GM12878 (cell line): Measurements from ENCODE around the gene PTGR3. TPM values are rescaled to one million over a fixed set of nuclear protein-coding genes. Genes with fewer than 3 reads are reported as not detected.

Experiments used
- ATAC-seq: fragments of 200-7000 bp; cut with Tn5 transposase; 3 replicates; pipeline ENCODE4 v1.9.1; 2020; ENCODE audit warnings: mild to moderate bottlenecking, moderate library complexity
- BruUV-seq: library from RNA; stranded (reverse); fragments of 400-500 nt; replicated peaks from 2 replicates; lab custom pipeline; 2021; lab: Mats Ljungman, UMichigan
- CTCF ChIA-PET: fragments of 300-600 bp; sonication (Branson Sonifier 250); formaldehyde crosslinking; extraction: SDS; loops from one replicate; lab custom pipeline; 2021; ENCODE audit warnings: inconsistent platforms; lab: Yijun Ruan, JAX
- POLR2A ChIA-PET: fragments of 350-600 bp; formaldehyde crosslinking; extraction: SDS; loops from one replicate; lab custom pipeline; 2021; ENCODE audit warnings: inconsistent platforms; lab: Charles Lee
- RAD21 ChIA-PET: fragments of 300-600 bp; sonication (Branson Sonifier 250); formaldehyde crosslinking; loops from one replicate; lab custom pipeline; 2023; ENCODE audit warnings: antibody characterized with exemption; ENCODE audit not compliant: unreplicated experiment; lab: Charles Lee
- SMC1A ChIA-PET: fragments of 300-600 bp; sonication (Branson Sonifier 250); formaldehyde crosslinking; loops from one replicate; lab custom pipeline; 2023; ENCODE audit not compliant: unreplicated experiment, uncharacterized antibody; lab: Charles Lee
- DNase-seq: peaks from one replicate; pipeline ENCODE4 v3.0.0-alpha.2; 2011; ENCODE audit warnings: low read depth, low spot score
- FAIRE-seq: peaks from 3 replicates; lab custom pipeline; 2011; peaks lifted over from hg19 to GRCh38; lab: Jason Lieb, UNC
- H2AFZ ChIP-seq: 2 replicates; pipeline ENCODE4 v1.6.0; 2011; ENCODE audit warnings: low read depth, low read length, control low read depth; ENCODE audit not compliant: control insufficient read depth
- H3K27ac ChIP-seq: 2 replicates; pipeline ENCODE4 v1.5.1; 2011; ENCODE audit warnings: control low read depth; ENCODE audit not compliant: control insufficient read depth, insufficient read depth
- H3K27me3 ChIP-seq, 2 experiments: replicated peaks in 1 of 2; 2 replicates each; pipeline versions ENCODE4 v1.6.0 to v1.6.1; 2011; ENCODE audit warnings: low read length in 1 of 2; ENCODE audit not compliant: control insufficient read depth in 2 of 2, insufficient read depth in 2 of 2
- H3K36me3 ChIP-seq, 2 experiments: 2 replicates each; pipeline ENCODE4 v1.5.1; 2011; ENCODE audit warnings: low read length in 1 of 2; ENCODE audit not compliant: control insufficient read depth in 2 of 2, insufficient read depth in 2 of 2
- H3K4me1 ChIP-seq: 2 replicates; pipeline ENCODE4 v1.6.1; 2011; ENCODE audit warnings: mild to moderate bottlenecking, low read length, moderate library complexity, mixed read lengths; ENCODE audit not compliant: control insufficient read depth, insufficient read depth
- H3K4me2 ChIP-seq: 2 replicates; pipeline ENCODE4 v1.6.0; 2011; ENCODE audit warnings: control low read depth; ENCODE audit not compliant: control insufficient read depth, insufficient read depth
- H3K4me3 ChIP-seq: fragments of 200-600 bp; sonication (generic); 2 replicates; pipeline ENCODE4 v1.5.1; 2016
- H3K79me2 ChIP-seq: 2 replicates; pipeline ENCODE4 v1.6.0; 2011; ENCODE audit warnings: low read length; ENCODE audit not compliant: control insufficient read depth, insufficient read depth
- H3K9ac ChIP-seq: 2 replicates; pipeline ENCODE4 v1.8.0; 2011; ENCODE audit warnings: low read length, control low read depth, mixed read lengths; ENCODE audit not compliant: control insufficient read depth, insufficient read depth
- H3K9me3 ChIP-seq: replicated peaks from 3 replicates; pipeline ENCODE4 v1.5.1; 2011; ENCODE audit warnings: mild to moderate bottlenecking, low read length; ENCODE audit not compliant: control insufficient read depth, insufficient read depth
- H4K20me1 ChIP-seq: 2 replicates; pipeline ENCODE4 v1.6.0; 2011; ENCODE audit not compliant: control insufficient read depth, insufficient read depth
- CHD1 ChIP-seq: IDR thresholded peaks from 2 replicates; pipeline ENCODE4 v1.6.1; 2012; ENCODE audit warnings: low read depth, low read length, improper control_type of control experiment
- ELK1 ChIP-seq: IDR thresholded peaks from 2 replicates; pipeline ENCODE4 v1.6.1; 2012; ENCODE audit warnings: low read depth, low read length, improper control_type of control experiment
- FOS ChIP-seq: IDR thresholded peaks from 3 replicates; pipeline ENCODE4 v1.6.1; 2011; ENCODE audit warnings: borderline replicate concordance; ENCODE audit not compliant: insufficient read length; ENCODE audit errors: extremely low read depth
- HDGF ChIP-seq: fragments of 450-650 bp; IDR thresholded peaks from 2 replicates; pipeline ENCODE4 v1.6.1; 2016; ENCODE audit warnings: antibody characterized with exemption
- HSF1 ChIP-seq: fragments of 150-350 bp; IDR thresholded peaks from 2 replicates; pipeline ENCODE4 v1.6.1; 2014; ENCODE audit warnings: mild to moderate bottlenecking, low read depth, low read length
- PAX8 ChIP-seq: fragments of 450-650 bp; IDR thresholded peaks from 2 replicates; pipeline ENCODE4 v1.6.1; 2017; ENCODE audit warnings: mild to moderate bottlenecking, moderate library complexity
- POLR2AphosphoS2 ChIP-seq: IDR thresholded peaks from 2 replicates; pipeline ENCODE4 v1.6.1; 2011; ENCODE audit warnings: low read depth, mild to moderate bottlenecking, low read length, improper control_type of control experiment, moderate library complexity
- RAD21 ChIP-seq: IDR thresholded peaks from 2 replicates; pipeline ENCODE4 v1.6.1; 2011; ENCODE audit warnings: mild to moderate bottlenecking, low read depth, low read length, moderate library complexity; ENCODE audit not compliant: insufficient read depth
- RB1 ChIP-seq: fragments of 450-650 bp; formaldehyde crosslinking; IDR thresholded peaks from 2 replicates; pipeline ENCODE4 v1.6.1; 2017; ENCODE audit warnings: mild to moderate bottlenecking, borderline replicate concordance
- TCF12 ChIP-seq: IDR thresholded peaks from 2 replicates; pipeline ENCODE4 v1.6.1; 2011; ENCODE audit warnings: low read depth, mild to moderate bottlenecking, low read length
- ZNF24 ChIP-seq: fragments of 450-650 bp; IDR thresholded peaks from 2 replicates; pipeline ENCODE4 v1.6.1; 2017; ENCODE audit warnings: antibody characterized with exemption, mild to moderate bottlenecking
- WGBS: methylation state at CpG from one replicate; pipeline ENCODE4 v1.1.6; 2016; ENCODE audit warnings: low lambda C conversion rate; ENCODE audit not compliant: insufficient replicate concordance, insufficient coverage; ENCODE audit errors: missing lambda C conversion rate; 5-methylcytosine and 5-hydroxymethylcytosine counted together
- in situ Hi-C: fragments of 300-500 bp; cut with MboI; formaldehyde crosslinking; loops from 9 replicates; pipeline ENCODE4 v1.14.3; 2018; ENCODE audit warnings: mixed read lengths
- intact Hi-C: fragments of 100-400 bp; cut with micrococcal nuclease; formaldehyde crosslinking; loops from one replicate; pipeline ENCODE4 v1.14.2; 2022; ENCODE audit not compliant: unreplicated experiment
- polyA plus RNA-seq, 11 experiments: library from polyadenylated mRNA; depleted of rRNA in 4 of 11; unstranded in 6 of 11; stranded (reverse) in 5 of 11; fragments of >200 nt; fragmentation: Nextera tagmentation in 4 of 11; fragmentation: Illumina TruSeq in 1 of 11; extraction: Ambion mirVana in 4 of 11; extraction: Trizol in 1 of 11; gene quantifications; 1 replicate in 1 of 11; 2 replicates in 10 of 11; pipeline versions ENCODE4 v1.2.1 to v1.2.3, GENCODE V29; 2011 to 2016; ENCODE audit warnings: inconsistent platforms in 2 of 11, missing spikeins in 2 of 11, low read depth in 1 of 11
- total RNA-seq, 4 experiments: library from RNA; depleted of rRNA in 3 of 4; stranded (reverse); fragments of >200 nt in 3 of 4; fragmentation: Illumina TruSeq in 1 of 4; extraction: Trizol in 1 of 4; gene quantifications; 2 replicates each; pipeline versions ENCODE4 v1.2.1 to v1.2.3, GENCODE V29; 2013 to 2021

The PTGR3 gene
- total and polyA plus RNA-seq, 10 of the 15 experiments (the other 5 are each of a cell fraction or from before 2014, with no cell fraction given) = 6.2 to 69.8 (median 21.9) TPM

GRCh38 chr18:75203416-75204268, 5.3 kb downstream of the PTGR3 start:
- no peak overlapping the region for H3K4me3 ChIP-seq
- ChIA-PET RAD21 (no interaction called here), SMC1A (interaction anchor here (0.9 kb wide), 1 partner anchor 208 kb away, joined by 3 read pairs; no protein-coding TSS in a partner anchor)
- H3K36me3 ChIP-seq = peaks cover 5 to 10% of the 10 kb centered on the region in 2 experiments
- no peak for FAIRE-seq
- H3K27me3 ChIP-seq = no peaks in the 10 kb centered on the region
- no peak overlapping the region for H2AFZ ChIP-seq
- peak overlapping the region; percentile 17; the same call in 1 of the 2 replicates for H3K4me2 ChIP-seq
- TF ChIP-seq POLR2AphosphoS2 (0 out of 2 replicates have a peak, but pooled peaks have one; percentile 19), RB1 (no peak)
- TF ChIP-seq, all 136 proteins: peak for 1
- H3K9ac ChIP-seq = no peak overlapping the region
- H4K20me1 ChIP-seq = no peaks in the 10 kb centered on the region
- in situ Hi-C loops = loop anchor here (25.0 kb wide), 1 partner anchor 1909 kb away; no protein-coding TSS in a partner anchor
- H3K4me1 ChIP-seq = no peaks in the 10 kb centered on the region
- BruUV-seq = no TSS peak
- no peak overlapping the region for H3K27ac ChIP-seq
- H3K79me2 ChIP-seq = peaks cover 47% of the 10 kb centered on the region
- ATAC-seq = no peak
- intact Hi-C loops = loop anchor here (10.0 kb wide), 4 partner anchors 209 to 1281 kb away; no protein-coding TSS in a partner anchor
- 98% methylated on average over 24 of the region's 24 CpGs for WGBS
- H3K9me3 ChIP-seq = no peaks in the 10 kb centered on the region
- DNase-seq = no peak
- POLR2A ChIA-PET = no interaction called here
- CTCF ChIA-PET = no interaction called here

GRCh38 chr18:75202696-75203365, 6.1 kb downstream of the PTGR3 start:
- H3K36me3 ChIP-seq = peaks cover 5 to 10% of the 10 kb centered on the region in 2 experiments
- CTCF ChIA-PET = no interaction called here
- in situ Hi-C loops (loop anchor here (25.0 kb wide), 1 partner anchor 1909 kb away; no protein-coding TSS in a partner anchor), intact Hi-C loops (loop anchor here (10.0 kb wide), 4 partner anchors 208 to 1282 kb away; no protein-coding TSS in a partner anchor)
- no peaks in the 10 kb centered on the region for H3K9me3 ChIP-seq
- H2AFZ ChIP-seq = no peak overlapping the region
- DNase-seq (no peak), ATAC-seq (no peak), FAIRE-seq (no peak)
- no peak overlapping the region for H3K4me3 ChIP-seq
- H3K27ac ChIP-seq = no peak overlapping the region
- H4K20me1 ChIP-seq = no peaks in the 10 kb centered on the region
- no TSS peak for BruUV-seq
- RAD21 ChIA-PET = no interaction called here
- no peak overlapping the region for H3K4me2 ChIP-seq
- POLR2A ChIA-PET = no interaction called here
- no peaks in the 10 kb centered on the region for H3K4me1 ChIP-seq
- WGBS = 100% methylated on average over 6 of the region's 6 CpGs
- no peaks in the 10 kb centered on the region for H3K27me3 ChIP-seq
- H3K9ac ChIP-seq = no peak overlapping the region
- peaks cover 40% of the 10 kb centered on the region for H3K79me2 ChIP-seq
- SMC1A ChIA-PET = interaction anchor here (0.9 kb wide), 2 partner anchors 58 to 208 kb away, joined by 3 read pairs; no protein-coding TSS in a partner anchor
- TF ChIP-seq HDGF (no peak), ZNF24 (no peak), ELK1 (no peak), RAD21 (no peak), TCF12 (no peak), HSF1 (no peak), FOS (no peak), PAX8 (no peak), CHD1 (no peak)
